C1 segment of cervical spinal cord (tissue), 14 donors: ENCODE measurements around the gene MCAM.
A peak's percentile ranks its signal among the peaks of the same experiment; 100 is the strongest.

ENCODE experiments used
- DNase-seq, 14 donors: peaks; one replicate each; lab custom pipeline; 2025; lab: John Stamatoyannopoulos, UW

The MCAM gene

DNA sequence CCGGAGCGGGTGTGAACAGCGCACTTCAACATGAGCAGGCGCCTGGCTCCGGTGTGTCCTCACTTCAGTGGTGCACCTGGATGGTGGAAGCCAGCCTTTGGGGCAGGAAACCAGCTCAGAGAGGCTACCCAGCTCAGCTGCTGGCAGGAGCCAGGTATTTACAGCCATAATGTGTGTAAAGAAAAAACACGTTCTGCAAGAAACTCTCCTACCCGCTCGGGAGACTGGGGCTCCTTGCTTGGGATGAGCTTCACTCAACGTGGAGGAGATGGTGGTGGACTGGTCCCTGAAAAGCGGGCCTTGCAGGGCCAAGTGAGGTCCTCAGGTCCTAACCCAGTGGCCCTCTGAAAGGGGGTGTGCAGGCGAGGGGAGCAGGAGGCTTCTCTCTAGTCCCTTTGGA, 7.5 kb downstream of the MCAM start:
- no peak for DNase-seq

DNA sequence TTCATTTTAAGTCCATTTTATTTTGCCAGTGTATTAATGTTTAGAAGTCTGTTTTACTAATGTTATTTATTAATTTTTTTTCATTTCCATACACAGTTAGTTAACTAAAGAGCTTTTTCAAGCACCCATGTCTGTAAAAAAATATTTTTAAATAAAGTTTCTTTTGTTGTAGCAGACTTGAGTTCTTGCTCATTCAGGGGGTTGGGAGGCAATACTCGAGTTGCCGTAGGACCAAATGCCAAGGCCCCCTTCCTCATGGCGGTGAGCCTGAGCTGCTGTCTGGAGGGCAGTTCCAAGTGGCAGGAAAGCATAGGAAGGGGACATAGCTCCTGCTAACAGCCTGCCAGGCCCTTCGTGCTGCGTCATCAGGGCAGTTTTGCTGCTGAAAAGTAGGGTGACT, 9.0 kb downstream of the MCAM start:
- no peak for DNase-seq

DNA sequence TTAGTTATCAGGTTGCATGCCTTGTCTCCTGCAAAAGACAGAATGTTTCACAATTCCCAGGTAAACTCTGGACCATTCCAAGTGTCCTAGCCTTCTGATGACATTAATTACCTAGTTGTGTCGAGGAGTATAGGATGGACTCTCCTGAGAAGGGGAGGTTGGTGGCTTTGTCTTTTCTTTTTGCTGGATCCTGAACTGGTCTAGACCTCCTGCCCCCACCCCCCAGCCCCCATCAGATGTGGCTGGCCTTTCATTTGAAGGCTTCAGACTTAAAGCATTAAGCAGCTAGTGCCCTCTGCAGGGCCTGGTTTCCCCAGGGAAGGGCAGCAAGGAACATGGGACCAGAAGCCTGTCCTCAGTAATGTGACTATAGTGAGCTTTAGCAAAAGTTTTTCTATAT, 9.7 kb downstream of the MCAM start:
- DNase-seq, result no peak

DNA sequence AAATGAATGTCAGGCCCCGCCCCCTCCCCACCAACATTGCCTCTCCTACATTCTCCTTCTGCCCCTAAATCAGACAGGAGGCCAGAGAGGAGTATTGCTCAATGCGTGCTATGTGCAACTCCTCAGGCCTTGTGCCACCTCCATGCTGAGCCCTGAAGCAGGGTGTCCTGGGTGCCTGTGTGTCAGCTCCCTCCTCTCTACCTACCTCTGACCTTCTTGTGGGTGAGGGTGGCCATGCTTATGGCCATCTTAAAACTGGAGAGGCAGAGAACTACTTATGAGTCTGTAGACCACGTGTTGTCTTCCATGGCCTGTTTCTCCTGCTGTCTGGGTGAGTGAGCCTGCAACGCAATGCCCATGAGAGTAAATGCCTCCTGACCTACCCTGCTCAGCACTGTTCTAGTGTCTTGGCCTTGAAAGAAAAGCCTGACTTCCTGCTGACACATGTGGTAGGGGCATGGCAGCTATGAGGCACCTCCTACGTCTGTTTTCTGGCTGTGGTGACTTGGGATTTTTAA, 10.5 kb downstream of the MCAM start:
- no peak for DNase-seq

DNA sequence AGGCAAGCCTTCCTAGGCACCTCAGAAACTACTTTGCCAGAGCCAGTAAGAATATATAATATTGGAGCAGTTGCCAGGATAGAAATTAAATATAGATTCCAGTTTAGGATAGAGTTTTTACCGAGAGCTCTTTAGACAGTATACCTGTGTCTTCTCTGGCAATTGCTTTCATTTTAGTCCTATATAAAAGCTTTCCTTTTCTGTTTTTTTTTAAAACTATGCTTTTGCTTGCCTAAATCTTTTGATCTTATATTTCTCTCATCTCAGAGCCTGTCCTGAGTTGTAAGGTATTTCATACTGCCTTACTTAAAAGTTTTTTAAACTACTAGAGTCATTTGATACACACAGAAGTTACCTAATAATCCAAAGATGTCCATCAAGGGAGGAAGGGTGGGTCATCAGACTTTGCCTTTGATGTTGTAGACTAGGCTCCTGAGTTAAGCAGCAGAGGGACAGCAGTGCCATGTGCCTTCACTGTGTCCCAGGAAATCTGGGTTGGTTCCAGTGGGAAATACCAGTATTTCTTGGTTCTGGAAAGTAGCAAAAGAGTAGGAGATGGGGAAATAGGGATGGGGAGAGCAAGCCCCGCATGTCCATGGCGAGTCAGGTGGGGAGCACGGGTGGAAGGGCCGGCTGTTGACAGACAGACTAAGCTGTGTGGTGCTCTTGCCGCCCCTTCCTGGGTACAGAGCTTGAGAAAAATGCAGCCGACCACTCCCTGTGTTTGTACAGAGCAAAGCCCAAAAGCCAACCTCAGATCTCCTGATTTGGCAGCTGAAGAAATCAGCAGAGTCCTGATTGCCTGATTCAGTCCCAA, 11.2 kb downstream of the MCAM start:
- no peak for DNase-seq

DNA sequence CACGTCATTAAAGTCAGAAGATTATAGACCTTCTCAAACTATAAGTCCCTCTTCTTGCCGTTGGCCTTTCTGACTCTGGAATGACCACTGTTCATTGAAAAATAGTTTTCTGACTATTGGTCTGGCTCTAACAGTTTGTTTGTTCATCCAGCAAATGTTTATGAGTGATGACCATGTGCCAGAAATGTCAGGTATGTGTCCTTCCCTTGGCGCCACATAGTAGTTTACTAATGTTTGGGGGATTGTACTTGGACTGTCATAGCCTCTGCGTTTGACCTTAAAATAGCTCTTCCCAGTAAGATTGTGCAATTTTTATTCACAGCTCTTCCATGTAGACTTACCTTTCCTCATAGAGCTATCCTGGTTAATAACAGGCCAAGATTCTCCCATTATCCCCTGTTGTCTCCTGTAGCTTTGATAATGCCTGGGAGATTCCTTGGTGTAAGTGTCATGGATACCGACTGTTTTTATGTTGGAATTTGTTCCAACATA, 13.7 kb downstream of the MCAM start:
- DNase-seq, result no peak

DNA sequence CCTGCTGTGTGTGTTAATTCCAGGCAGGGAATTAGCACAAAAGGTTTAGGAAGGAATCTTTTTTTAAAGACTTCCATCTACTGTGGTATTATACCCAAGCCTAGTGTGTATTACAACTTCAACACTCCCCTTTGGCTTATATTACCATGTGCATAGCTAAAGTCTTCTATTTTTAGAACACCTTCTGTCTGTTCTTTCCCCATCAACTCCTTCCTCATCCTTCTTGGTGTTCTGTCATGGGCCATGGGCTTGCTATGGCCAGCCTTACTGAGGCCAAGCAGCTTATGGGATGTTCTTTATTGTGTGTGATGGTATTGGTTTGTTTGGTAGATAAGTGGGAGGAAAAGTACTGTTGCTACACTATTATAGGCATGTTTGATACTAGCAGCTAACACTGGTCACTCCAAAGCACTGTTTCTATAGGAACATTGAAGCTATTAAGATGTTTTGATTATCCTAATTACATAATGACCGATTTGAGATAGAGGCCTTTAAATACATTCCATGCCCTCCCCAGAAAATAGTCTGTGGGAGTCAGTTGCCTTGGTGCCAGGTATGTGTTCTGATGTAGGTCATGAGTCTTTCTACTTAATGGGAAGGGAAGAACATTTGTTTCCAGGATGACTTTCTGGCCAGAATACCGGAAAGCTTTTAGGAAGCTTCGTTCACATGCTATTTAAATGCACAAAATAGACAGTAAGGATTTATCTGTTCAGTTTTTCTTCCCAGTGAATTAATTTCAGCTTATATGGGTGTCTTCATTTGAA, 16.5 kb downstream of the MCAM start:
- peak in 1 of 14 donors; percentile 65 for DNase-seq

DNA sequence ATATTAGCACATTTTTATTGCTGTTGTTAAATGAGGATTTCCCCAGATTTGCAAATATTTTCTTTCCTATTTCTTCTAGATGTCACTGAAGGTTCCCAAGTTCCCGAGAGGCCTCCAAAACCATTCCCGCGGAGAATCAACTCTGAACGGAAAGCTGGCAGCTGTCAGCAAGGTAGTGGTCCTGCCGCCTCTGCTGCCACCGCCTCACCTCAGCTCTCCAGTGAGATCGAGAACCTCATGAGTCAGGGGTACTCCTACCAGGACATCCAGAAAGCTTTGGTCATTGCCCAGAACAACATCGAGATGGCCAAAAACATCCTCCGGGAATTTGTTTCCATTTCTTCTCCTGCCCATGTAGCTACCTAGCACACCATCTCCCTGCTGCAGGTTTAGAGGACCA, 17.5 kb downstream of the MCAM start:
- no peak for DNase-seq

DNA sequence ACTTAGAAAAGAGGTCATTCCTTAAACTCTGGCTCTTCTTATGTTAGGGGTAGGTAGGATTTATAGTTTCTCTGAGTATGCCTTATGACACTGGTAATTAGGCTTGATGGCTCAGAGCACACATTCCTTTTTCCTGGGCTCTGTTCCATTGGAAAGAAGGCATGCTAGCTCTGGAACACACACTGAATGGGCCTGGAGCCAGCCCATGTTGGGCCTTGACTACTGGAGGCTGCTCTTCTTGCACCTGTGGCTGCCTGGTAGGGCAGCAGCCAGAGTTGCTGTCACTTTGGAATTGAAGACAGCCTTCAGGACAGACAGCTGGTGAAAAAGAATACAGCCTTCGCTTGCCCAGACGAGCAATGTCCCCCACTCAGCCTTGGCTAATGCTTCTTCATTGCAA, 18.2 kb downstream of the MCAM start:
- DNase-seq, result peak in 2 of 14 donors; percentile 21 to 81

DNA sequence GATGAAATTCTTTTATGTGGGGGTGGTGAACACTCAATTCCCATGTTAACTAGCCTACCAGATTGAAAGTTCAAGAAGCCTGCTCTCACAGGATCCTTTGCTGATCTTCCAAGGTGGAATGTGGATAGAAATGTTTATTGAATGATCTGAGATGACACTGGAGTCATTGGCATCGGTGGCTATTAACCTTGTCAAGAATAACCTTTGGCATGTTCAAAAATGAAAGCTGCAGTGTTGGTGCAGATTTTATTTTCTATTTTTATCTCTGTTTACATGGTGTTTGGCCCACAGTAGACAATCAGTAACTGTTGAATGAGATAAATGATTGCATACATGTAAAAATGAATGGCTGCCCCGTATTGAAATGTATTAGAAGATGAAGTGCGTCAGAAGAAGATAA, 19.0 kb downstream of the MCAM start:
- no peak for DNase-seq

DNA sequence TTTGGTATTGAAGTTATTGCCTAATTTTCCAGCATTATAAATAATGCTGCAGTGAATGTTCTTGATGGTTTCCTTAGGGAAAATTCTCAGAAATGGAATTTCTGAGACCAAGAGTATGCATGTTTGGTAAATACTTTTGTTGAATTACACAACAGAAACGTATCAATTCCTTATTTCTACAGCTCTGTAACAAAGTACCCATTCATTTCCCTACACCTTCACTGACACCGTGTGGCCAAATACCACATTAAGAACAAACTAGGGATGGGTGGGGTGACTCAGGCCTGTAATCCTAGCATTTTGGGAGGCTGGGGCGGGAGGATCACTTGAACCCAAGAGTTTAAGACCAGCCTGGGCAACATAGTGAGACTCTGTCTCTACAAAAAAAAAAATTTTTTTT, 21.8 kb downstream of the MCAM start:
- DNase-seq, result no peak

DNA sequence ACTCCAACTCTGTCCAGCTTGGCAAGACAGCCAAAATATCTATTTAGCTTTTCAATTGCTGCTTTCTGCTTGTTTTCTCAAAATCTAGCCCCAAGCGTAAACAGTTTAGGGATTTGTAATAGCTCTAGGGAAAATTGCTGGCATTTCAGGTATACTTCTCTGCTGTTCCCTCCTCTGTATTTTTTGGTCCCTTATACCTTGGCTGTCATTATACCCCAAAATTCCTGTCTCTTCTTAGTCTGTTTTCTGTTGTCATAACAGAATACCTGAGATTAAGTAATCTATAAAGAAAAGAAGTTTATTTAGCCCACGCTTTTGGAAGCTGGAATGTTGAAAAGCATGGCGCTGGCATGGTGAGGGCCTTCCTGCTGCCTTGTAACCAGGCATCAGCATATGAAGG, 23.5 kb downstream of the MCAM start:
- DNase-seq, result no peak

DNA sequence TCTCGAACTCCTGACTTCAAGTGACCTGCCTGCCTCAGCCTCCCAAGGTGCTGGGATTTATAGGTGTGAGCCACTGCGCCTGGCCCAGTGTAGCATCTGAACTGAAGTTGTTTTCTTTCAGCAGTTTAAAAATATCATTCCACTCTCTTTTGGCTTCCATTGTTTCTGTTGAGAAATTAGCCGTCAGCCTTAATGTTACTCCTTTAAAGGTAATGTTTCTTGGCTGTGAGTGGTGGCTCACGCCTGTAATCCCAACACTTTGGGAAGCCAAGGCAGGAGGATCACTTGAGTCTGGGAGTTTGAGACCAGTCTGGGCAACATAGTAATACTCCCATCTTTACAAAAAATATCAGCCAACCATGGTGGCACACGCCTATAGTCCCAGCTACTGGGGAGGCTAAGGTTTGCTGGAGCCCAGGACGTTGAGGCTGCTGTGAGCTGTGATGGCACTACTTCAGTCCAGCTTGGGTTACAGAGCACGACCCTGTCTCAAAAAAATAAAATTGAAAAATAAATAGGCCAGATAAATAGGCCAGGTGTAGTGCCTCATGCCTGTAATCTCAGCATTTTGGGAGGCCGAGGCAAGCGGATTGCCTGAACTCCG, 25.9 kb downstream of the MCAM start:
- no peak for DNase-seq

DNA sequence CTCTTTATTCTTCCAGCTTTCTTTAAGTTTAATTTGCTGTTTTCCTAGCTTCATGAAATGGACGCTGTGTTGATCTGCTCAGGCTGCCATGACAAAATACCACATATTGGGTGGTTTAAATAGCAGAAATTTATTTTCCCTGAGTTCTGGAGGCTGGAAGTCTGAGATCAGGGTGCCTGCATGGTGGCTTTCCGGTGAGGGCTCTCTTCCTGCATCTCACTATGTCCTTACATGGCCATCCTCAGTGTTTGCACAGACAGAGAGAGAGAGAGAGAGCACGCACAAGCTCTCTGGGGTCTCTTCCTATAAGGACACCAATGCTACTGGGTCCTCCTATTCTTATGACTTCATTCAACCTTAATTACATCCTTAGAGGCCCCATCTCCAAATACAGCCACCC, 28.7 kb downstream of the MCAM start:
- no peak for DNase-seq

DNA sequence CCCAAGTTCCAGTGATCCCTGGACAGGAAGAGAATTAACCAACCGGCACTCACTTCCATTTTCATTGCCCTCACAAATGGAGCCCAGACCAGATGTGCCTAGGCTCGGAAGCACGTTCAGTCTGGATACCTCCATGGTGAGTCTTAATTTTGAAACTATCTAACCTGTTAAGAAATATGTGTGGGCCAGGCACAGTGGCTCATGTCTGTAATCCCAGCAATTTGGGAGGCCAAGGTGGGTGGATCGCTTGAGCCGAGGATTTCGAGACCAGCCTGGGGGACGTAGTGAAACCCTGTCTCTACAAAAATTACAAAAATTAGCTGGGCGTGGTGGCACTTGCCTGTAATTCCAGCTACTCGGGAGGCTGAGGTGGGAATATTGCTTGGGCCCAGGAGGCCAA, 31.5 kb downstream of the MCAM start:
- no peak for DNase-seq

DNA sequence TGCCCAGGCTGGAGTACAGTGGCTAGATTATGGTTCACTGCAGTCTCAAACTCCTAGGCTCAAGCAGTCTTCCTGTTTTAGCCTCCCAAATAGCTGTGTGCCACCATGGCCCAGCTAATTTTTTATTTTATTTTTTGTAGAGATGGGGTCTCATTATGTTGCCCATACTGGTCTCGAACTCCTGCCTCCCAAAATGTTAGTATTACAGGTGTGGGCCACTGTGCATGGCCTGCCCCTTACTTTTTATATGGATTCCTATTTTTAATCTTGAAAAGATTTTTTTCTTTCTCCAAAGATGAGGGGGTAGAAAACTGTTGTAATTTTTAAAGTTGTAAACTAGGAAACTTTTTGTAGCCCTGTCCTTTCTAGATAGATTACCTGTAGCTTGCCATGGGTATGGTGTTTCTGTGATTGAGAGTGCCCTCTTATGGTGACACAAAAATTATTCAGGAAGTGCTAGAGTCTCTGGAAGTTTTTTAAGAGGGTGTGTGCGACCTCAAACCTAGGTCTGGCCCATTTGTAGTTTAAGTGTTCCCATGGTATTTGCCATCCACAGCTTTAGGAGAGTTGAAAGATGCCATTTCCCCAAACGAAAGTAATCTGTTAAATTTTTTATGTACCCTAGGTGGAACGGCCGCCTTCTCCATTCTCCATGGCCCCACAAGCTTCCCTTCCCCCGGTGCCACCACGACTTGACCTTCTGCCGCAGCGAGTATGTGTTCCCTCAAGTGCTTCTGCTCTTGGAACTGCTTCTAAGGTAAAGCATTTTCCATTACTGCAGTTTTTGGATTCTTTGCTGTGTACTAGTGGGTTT, 32.4 kb downstream of the MCAM start:
- no peak for DNase-seq

DNA sequence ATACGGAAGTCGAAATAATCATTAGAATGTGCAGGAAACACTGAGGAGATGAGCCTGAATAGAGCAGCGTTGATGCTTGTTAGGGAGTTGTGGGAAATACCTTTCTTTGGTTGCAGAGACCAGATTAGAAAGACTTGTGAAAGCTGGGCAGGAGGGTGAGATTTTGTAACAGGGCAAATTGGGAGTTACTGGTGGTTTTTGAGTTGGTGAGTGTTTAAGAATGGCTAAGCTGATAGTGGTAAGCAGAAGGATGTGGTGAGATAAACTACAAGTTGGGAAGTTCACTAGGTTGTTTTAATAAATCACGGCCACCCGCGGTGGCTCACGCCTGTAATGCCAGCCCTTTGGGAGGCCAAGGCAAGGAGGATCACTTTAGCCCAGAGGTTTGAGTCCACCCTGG, 34.4 kb downstream of the MCAM start:
- DNase-seq, result no peak

DNA sequence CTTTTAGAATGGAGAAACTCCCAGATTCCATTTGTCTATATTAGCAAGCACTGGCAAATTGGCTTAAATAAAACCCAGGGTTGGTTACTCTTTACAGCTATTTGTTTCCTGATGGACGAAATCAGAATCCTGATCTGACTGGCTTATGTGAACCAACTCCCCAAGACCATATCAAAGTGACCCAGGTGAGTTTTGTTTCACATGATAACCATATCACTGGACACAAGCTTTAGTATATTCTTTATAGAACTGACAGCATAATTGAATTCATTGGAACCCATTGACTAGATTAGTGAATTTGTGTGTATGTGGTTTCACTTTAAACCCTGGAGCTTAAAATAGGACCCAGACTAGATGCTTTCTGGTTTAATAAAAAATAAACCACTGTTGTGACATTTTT, 39.3 kb downstream of the MCAM start:
- no peak for DNase-seq

DNA sequence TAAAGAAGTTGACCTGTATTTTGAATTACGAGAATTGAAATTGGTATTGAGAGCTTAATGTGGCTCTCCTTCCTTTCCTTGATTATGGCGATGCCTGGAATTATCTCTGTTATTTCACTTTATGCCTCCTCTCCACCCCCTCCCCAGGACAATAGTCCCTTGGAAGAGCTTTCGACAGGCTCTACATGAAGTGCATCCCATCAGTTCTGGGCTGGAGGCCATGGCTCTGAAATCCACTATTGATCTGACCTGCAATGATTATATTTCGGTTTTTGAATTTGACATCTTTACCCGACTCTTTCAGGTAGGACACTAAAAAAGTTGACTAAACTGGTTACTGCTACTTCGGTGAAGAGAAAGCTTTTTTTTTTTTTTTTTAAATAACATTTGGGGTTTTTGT, 43.2 kb downstream of the MCAM start:
- DNase-seq, result no peak

DNA sequence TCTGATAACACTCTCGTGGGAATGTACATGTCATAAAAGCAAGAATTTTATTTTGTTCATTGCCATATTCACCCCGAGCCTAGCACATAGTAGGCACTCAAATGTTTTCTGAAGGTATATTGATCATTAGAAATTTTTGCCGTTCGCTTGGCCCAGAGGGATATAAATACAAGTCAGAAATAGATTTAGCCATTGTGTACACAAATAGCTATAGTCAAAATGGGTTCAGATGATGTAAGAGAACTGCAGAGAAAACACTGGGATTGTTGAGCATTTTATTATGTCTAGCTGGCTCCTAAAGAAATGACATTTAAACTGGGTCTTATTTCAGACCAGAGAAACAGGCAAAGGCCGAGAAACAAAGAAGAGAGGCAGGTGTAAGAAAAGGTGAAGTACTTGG, 49.3 kb downstream of the MCAM start:
- DNase-seq, result no peak

DNA sequence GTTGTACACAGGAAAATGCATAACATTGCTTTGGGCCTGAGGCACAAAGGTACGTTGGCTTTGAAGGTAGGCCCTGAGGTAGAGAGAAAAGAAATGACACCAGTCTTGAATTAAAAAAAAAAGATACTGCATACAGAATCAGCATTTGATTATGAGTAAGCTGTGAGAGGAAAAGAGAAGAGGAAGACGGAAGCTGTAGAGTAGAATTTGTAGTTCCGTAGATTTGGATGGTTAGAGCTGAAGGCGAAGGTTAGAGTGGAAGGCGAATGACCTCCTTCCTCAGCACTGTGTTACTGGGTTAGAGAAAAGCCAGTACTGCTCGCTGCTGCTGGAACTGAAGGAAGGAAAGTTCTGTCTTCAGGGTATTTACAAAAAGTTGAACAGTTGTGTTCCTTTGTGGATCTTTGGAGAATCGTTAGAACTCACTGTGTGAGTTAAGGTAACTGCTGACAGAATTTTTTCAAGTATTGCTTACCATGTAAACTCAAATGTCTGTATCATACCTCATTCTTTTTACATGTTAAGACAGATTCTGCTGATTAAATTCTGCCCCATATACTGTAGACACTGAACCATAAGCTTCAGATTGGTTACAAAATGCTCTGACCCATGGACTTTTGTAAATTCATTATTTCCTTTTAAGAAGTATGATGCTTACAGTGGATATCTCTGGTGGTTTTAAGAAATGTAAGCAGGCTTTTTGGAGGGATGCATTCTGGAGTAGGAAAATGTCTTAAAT, 50.2 kb downstream of the MCAM start:
- DNase-seq, result no peak
